Mesodermal cell (in vitro differentiated cells): ENCODE results near the gene DNAAF8.

ENCODE experiments used
- H3K27ac ChIP-seq: 2 replicates; pipeline ENCODE4 v1.7.0; 2013; ENCODE audit warnings: mild to moderate bottlenecking, low read depth, low read length, moderate library complexity; ENCODE audit not compliant: severe bottlenecking
- H3K36me3 ChIP-seq: 2 replicates; pipeline ENCODE4 v1.7.1; 2013; ENCODE audit warnings: mild to moderate bottlenecking, low read length, moderate library complexity; ENCODE audit not compliant: control insufficient read depth, insufficient read depth
- H3K4me1 ChIP-seq: one replicate; pipeline ENCODE4 v1.7.1; 2013; ENCODE audit warnings: mild to moderate bottlenecking, low read length; ENCODE audit not compliant: insufficient read depth, control insufficient read depth, poor library complexity, severe bottlenecking
- H3K4me3 ChIP-seq: 2 replicates; pipeline ENCODE4 v1.7.0; 2013; ENCODE audit warnings: low read length, control low read depth, mild to moderate bottlenecking; ENCODE audit not compliant: insufficient read depth, poor library complexity, severe bottlenecking; ENCODE audit errors: extremely low read depth
- H3K9me3 ChIP-seq: 2 replicates; pipeline ENCODE4 v1.7.1; 2013; ENCODE audit warnings: mild to moderate bottlenecking, low read length, moderate library complexity; ENCODE audit not compliant: control insufficient read depth
- whole genome bisulfite sequencing, 2 experiments: methylation state at CpG; one replicate each; pipeline ENCODE4 v1.1.5; 2013; ENCODE audit warnings: missing lambda C conversion rate in 2 of 2; ENCODE audit not compliant: insufficient coverage in 2 of 2; 5-methylcytosine and 5-hydroxymethylcytosine counted together

Gene DNAAF8

DNA sequence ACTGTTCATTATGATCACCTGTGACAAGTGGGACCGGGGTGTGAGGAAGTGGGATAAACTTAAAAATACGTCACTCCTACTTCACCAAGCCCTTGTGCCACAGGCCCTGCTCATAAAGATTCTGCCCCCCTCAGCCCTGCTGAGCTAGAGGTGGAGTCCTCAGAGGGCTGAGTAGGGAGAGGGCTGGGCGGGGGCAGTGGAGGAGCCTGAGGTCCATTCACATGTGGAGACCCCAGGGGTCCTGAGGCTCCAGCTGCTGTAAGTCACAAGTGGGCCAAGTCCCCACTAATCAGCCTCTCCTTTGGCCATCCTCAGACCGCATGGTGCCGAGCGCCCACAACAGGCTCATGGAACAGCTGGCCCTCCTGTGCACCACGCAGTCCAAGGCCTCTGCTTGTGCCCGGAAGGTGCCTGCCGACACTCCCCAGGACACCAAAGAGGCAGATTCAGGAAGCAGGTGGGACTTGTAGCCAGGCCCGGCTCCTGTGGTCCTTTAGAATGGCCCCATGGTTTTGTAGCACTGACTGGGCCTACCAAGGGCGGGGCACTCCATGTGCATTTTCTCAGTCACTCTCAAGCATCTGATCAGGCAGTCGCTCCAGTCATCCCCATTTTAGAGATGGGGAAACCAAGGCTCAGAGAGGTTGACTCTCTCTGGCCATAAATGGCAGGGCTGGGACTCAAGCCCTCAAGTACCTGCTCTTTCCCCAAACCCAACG lies 10.4 kb downstream of the DNAAF8 start:
- Histone ChIP-seq H3K36me3 (no peaks in the 10 kb centered on the region), H3K9me3 (no peaks in the 10 kb centered on the region), H3K4me1 (no peaks in the 10 kb centered on the region), H3K27ac (no peak overlapping the region), H3K4me3 (no peak overlapping the region)
- WGBS, 2 experiments = 83 to 86% methylated on average over 10 to 11 of the region's 13 CpGs

DNA sequence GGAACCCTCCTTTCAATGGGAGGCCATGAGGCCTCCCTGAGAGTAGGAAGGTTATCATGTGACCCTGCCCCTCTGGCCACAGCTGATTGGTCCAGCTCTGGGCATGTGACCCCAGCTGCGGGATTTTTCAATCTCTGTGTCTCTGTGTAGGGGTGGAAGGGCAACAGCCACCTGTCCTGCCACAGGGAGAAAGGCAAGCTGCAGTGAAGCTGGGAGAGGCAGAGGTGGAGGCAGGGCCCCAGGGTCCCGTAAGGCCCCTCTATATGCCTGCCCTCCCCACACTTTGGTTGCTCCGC lies 10.9 kb downstream of the DNAAF8 start:
- Histone ChIP-seq H3K36me3 (no peaks in the 10 kb centered on the region), H3K27ac (no peak overlapping the region), H3K4me3 (no peak overlapping the region), H3K9me3 (no peaks in the 10 kb centered on the region), H3K4me1 (no peaks in the 10 kb centered on the region)
- WGBS, 2 experiments = 81 to 89% methylated on average over 3 of the region's 3 CpGs

DNA sequence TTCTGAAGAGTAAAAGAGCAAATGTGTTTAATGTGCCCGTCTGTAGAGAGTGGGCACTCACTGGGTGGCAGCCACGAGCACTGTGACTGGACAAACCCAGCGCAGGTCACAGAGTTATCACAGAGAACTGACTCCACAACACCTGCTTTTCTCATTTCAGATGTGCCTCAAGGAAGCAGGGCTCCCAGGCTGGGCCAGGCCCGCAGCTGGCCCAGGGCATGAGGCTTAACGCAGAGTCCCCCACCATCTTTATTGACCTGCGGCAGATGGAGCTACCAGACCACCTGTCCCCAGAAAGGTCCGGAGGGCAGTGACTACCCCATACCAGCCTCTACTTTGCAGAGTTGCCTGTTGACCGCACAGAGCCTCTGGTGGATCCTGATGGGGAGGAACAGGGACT lies 11.9 kb downstream of the DNAAF8 start:
- Histone ChIP-seq H3K36me3 (peaks cover 6% of the 10 kb centered on the region), H3K27ac (no peak overlapping the region), H3K4me1 (no peaks in the 10 kb centered on the region), H3K9me3 (no peaks in the 10 kb centered on the region), H3K4me3 (no peak overlapping the region)
- WGBS, 2 experiments = 91 to 95% methylated on average over 4 to 7 of the region's 8 CpGs

DNA sequence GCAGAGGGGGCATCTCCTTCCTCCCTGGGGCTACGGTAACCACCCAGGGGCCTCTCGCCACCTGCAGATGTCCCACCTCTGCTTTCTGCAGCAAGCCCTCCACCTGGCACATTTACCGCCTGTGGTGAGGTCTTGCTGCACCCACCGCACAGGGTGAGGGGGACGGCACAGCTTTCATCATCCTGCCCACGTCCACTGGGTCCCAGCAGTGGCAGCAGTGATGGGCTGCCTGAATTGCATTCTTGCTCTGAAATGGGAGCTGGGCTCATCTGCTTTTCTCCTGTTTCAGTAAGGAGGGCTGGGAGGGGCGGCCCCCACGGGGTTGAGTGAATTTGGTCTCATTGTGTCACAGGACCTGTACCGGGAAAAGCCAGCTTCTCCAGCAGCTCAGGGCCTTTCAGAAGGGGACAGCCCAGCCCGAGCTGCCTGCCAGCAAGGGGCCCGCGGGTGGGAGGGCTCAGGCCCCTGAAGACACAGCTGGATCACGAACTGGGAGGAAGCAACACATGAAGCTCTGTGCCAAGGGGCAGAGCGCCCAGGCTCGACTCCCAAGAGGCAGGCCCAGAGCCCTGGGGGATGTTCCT lies 12.7 kb downstream of the DNAAF8 start:
- peaks cover 15% of the 10 kb centered on the region for H3K36me3 ChIP-seq
- H3K4me1 ChIP-seq = no peaks in the 10 kb centered on the region
- 79 to 81% methylated on average over 12 to 14 of the region's 15 CpGs for WGBS, 2 experiments
- no peak overlapping the region for H3K4me3 ChIP-seq
- H3K27ac ChIP-seq = no peak overlapping the region
- H3K9me3 ChIP-seq = no peaks in the 10 kb centered on the region

DNA sequence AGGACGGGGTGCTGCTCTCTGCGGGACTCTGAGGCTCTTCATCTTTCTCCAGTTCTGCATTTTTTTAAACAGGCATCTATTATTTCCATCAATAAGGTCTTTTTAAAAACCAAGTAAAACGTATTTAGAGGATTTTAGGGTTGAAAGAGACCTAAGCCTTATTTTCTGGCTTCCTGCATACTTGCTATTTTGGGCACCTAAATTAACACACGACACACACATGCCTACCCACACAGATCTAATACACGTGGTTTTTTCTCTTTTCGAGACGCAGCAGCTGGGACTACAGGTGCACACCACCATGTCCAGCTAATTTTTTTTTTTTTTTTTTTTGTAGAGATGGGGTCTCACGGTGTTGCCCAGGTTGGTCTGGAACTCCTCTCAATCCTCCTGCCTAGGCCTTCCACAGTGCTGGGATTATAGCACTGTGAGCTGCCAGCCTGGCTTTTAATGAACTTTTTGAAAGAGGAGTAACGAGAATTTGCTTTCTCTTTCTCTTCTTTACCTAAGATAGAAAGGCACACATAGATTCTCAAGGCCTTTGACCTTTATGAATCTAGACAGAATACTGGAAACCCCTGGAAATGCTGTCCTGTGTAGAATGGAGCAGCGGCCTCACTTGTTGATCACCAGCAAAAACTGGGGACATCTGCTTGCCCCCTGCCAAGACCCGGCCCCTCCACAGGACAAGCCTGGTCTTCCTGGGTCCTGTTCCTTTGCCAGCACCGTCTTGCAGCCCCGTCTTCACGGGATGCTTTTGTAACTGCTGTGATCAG lies 13.8 kb downstream of the DNAAF8 start:
- H3K4me1 ChIP-seq = no peaks in the 10 kb centered on the region
- H3K36me3 ChIP-seq = peaks cover 24% of the 10 kb centered on the region
- H3K4me3 ChIP-seq = no peak overlapping the region
- H3K27ac ChIP-seq = no peak overlapping the region
- 93 to 97% methylated on average over 6 to 9 of the region's 14 CpGs for WGBS, 2 experiments
- no peaks in the 10 kb centered on the region for H3K9me3 ChIP-seq

DNA sequence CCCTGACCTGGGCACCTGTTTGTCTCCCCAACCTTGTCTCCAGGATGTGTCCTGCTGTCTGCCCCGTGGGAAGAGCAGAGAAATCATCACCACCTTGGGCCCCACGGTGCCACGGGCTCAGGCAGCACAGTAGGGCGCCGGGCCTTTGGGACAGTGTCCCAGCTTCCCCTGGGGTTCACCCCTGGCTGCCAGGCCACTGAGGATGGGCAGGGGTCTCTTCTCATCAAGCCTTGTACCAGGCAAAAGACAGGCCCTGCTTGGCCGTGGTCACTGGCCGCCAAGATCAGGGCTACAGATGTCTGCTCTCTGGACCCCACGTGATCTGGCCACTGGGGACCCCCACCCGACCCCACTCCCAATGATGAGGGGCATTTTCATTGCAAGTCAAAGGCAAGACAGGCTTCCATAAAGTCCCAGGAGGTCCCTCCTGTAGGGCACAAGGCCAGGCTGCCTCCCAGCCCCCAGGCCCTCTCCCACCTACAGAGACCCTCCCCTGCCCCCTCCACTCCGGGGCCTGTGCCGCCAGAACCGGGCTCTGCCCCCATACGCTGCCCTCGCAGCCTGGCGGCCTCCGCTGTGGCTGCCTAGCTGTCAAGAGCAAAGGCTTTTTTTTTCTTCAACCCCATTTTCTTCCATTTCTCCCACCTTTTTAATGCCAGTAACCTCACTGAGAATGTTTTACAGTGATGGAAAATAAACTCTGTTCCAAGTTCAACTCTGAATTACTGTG lies 14.5 kb downstream of the DNAAF8 start:
- Histone ChIP-seq H3K36me3 (peaks cover 32% of the 10 kb centered on the region), H3K4me1 (no peaks in the 10 kb centered on the region), H3K4me3 (no peak overlapping the region), H3K9me3 (no peaks in the 10 kb centered on the region), H3K27ac (no peak overlapping the region)
- WGBS, 2 experiments = 95 to 96% methylated on average over 11 to 16 of the region's 16 CpGs

DNA sequence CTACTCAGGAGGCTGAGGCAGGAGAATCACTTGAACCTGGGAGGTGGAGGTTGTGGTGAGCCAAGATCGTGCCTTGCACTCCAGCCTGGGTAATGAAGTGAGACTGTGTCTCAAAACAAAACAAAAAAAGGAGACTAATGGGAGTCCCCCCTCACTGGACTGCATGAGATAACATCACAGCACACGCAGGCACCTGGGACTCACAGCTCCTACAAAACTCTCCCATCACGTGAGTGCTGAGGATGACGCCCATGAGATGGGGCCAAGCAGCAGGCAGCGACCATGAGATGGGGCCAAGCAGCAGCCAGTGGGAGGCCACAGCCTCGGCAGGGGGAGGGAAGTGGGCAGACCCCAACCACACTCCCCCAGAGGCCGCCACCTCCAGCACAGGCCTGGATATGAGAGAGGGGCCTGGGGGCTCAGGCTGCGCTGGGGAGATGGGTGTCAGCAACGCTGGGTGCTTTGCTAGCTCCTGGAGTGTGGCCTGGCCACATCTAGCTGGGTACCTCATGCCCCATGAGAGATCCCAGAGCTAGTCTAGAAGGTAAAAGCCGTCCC lies 15.4 kb downstream of the DNAAF8 start:
- H3K4me3 ChIP-seq = no peak overlapping the region
- WGBS, 2 experiments = 95 to 98% methylated on average over 7 to 8 of the region's 10 CpGs
- peaks cover 40% of the 10 kb centered on the region for H3K36me3 ChIP-seq

DNA sequence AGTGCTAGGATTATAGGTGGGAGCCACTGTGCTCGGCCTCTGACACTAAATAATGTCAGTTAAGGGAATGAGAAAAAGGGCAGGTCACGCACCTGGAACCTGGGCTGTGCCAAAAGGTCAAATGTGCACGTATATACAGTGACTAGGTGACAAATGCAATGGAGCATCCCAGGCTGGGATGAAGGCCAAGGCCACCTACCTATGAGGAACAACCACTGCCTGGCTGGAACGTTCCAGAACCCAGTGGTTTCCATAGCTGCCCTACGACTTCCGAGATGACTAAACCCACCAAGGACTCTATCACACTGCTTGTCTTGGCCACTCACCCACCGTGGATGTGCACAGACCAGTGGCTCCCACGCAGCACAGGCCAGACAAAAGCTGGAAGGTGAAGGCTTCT lies 16.6 kb downstream of the DNAAF8 start:
- Histone ChIP-seq H3K9me3 (peaks cover 7% of the 10 kb centered on the region), H3K27ac (no peak overlapping the region), H3K4me3 (no peak overlapping the region), H3K4me1 (no peaks in the 10 kb centered on the region), H3K36me3 (peaks cover 51% of the 10 kb centered on the region)
- 91 to 99% methylated on average over 7 to 8 of the region's 8 CpGs for WGBS, 2 experiments

More for the DNA sequence above, 15.4 kb downstream of the DNAAF8 start:
- Histone ChIP-seq H3K27ac (no peak overlapping the region), H3K4me1 (no peaks in the 10 kb centered on the region), H3K9me3 (no peaks in the 10 kb centered on the region)

DNA sequence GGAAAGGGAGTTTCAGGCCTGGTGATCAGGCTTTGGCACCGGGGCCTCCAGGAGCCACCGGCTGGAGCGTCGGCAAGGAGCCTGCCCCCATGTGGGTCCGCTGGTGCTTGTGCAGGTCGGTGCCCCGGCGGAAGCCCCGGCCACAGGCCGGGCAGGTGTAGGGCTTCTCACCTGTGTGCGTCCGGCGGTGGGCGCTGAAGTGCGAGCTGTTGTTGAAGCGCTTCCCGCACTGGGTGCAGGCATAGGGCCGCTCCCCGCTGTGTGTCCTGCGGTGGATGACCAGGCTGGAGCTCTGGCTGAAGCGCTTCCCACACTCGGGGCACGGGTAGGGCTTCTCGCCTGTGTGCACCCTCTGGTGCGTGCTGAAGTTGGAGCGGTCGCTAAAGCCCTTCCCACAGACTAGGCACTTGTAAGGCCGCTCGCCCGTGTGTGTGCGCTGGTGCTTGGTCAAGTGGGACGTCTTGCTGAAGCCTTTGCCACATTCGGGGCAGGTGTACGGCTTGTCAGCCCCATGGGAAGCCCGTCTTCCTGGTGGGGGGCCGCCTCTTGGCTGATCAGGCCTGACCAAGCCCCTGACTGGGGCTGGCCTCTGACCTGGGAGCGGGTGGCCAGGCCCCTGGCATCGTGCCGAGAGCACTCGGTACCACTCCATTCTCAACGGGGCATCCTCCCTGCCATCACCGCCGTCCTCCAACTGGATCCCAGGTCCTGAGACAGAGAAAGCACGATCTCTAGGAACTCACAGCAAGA lies 18.2 kb downstream of the DNAAF8 start:
- peaks cover 8% of the 10 kb centered on the region for H3K9me3 ChIP-seq
- no peak overlapping the region for H3K27ac ChIP-seq
- no peak overlapping the region for H3K4me3 ChIP-seq
- 95 to 96% methylated on average over 38 to 41 of the region's 44 CpGs for WGBS, 2 experiments
- no peaks in the 10 kb centered on the region for H3K4me1 ChIP-seq
- peaks cover 66% of the 10 kb centered on the region for H3K36me3 ChIP-seq

DNA sequence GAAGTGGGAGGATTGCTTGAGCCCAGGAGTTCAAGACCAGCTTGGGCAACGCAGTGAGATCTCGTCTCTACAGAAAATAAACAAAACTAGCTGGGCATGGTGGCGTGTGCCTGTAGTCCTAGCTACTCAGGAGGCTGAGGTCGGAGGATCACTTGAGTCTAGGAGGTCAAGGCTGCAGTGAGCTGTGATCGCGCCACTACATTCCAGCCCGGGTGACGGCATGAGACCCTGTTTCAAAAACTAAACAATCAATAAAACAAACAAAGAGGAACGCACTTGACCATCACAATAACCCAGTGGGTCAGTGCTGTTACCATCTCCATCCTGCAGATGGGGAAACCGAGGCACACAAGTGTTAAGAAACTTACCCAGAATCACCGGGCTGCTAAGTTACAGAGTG lies 18.9 kb downstream of the DNAAF8 start:
- Histone ChIP-seq H3K36me3 (peaks cover 71% of the 10 kb centered on the region), H3K9me3 (peaks cover 8% of the 10 kb centered on the region), H3K4me3 (no peak overlapping the region), H3K4me1 (no peaks in the 10 kb centered on the region), H3K27ac (no peak overlapping the region)
- WGBS, 2 experiments = 95 to 98% methylated on average over 9 of the region's 11 CpGs
